Neuronal stem cell (in vitro differentiated cells): ENCODE data around the gene PSMD14.

Experiments used
- DNase-seq: peaks from one replicate; pipeline ENCODE4 v3.0.0-alpha.2; 2013; ENCODE audit warnings: low spot score
- H2AFZ ChIP-seq: one replicate; pipeline ENCODE4 v1.6.1; 2013; ENCODE audit warnings: mild to moderate bottlenecking, low read length, inconsistent platforms
- H2AK5ac ChIP-seq: 2 replicates; pipeline ENCODE4 v1.6.1; 2013; ENCODE audit warnings: low read depth, mild to moderate bottlenecking, inconsistent platforms, low read length, moderate library complexity, mixed read lengths
- H2BK120ac ChIP-seq: 2 replicates; pipeline ENCODE4 v1.6.1; 2013; ENCODE audit warnings: low read depth, mild to moderate bottlenecking, inconsistent platforms, low read length, moderate library complexity, mixed read lengths
- H2BK12ac ChIP-seq: one replicate; pipeline ENCODE4 v1.6.1; 2013; ENCODE audit warnings: low read length, inconsistent platforms
- H2BK15ac ChIP-seq: 2 replicates; pipeline ENCODE4 v1.6.1; 2013; ENCODE audit warnings: mild to moderate bottlenecking, low read length, inconsistent platforms, mixed read lengths
- H2BK5ac ChIP-seq: one replicate; pipeline ENCODE4 v1.6.1; 2013; ENCODE audit warnings: inconsistent platforms, mild to moderate bottlenecking, low read length, moderate library complexity
- H3K14ac ChIP-seq: one replicate; pipeline ENCODE4 v1.6.1; 2013; ENCODE audit warnings: low read length, inconsistent platforms
- H3K18ac ChIP-seq: 2 replicates; pipeline ENCODE4 v1.6.1; 2013; ENCODE audit warnings: low read length, inconsistent platforms
- H3K23ac ChIP-seq: 2 replicates; pipeline ENCODE4 v1.6.1; 2013; ENCODE audit warnings: low read depth, mild to moderate bottlenecking, mixed read lengths, low read length, inconsistent platforms; ENCODE audit not compliant: poor library complexity
- H3K27ac ChIP-seq: replicated peaks from 3 replicates; pipeline ENCODE4 v1.5.1; 2013; ENCODE audit warnings: low read length, inconsistent platforms
- H3K27me3 ChIP-seq, 3 experiments: 2 replicates each; pipeline ENCODE4 v1.6.1; 2013; ENCODE audit warnings: low read length in 3 of 3, mild to moderate bottlenecking in 2 of 3, inconsistent platforms in 1 of 3, low read depth in 1 of 3, mixed read lengths in 1 of 3, moderate library complexity in 1 of 3; ENCODE audit not compliant: control insufficient read depth in 3 of 3, insufficient read depth in 3 of 3
- H3K36me3 ChIP-seq, 2 donors: replicated peaks in 1 of 2; 2 replicates each; pipeline ENCODE4 v1.6.1; 2013; ENCODE audit warnings: low read length in 2 of 2; ENCODE audit not compliant: control insufficient read depth in 2 of 2, insufficient read depth in 2 of 2
- H3K4ac ChIP-seq: 2 replicates; pipeline ENCODE4 v1.6.1; 2013; ENCODE audit warnings: inconsistent platforms, mild to moderate bottlenecking, low read length, moderate library complexity
- H3K4me1 ChIP-seq, 2 donors: 1 replicate in 1 of 2; 2 replicates in 1 of 2; pipeline ENCODE4 v1.6.1; 2013; ENCODE audit warnings: low read length in 2 of 2, low read depth in 1 of 2; ENCODE audit not compliant: control insufficient read depth in 2 of 2, insufficient read depth in 1 of 2
- H3K4me2 ChIP-seq: one replicate; pipeline ENCODE4 v1.6.1; 2013; ENCODE audit warnings: mild to moderate bottlenecking, low read length, inconsistent platforms; ENCODE audit not compliant: insufficient read depth, poor library complexity, severe bottlenecking
- H3K4me3 ChIP-seq, 2 donors: 2 replicates each; pipeline ENCODE4 v1.5.1; 2013; ENCODE audit warnings: low read length in 2 of 2, mild to moderate bottlenecking in 2 of 2, inconsistent platforms in 1 of 2, moderate library complexity in 1 of 2
- H3K79me1 ChIP-seq: one replicate; pipeline ENCODE4 v1.6.1; 2013; ENCODE audit warnings: low read depth, mild to moderate bottlenecking, inconsistent platforms, low read length, moderate library complexity
- H3K9ac ChIP-seq: one replicate; pipeline ENCODE4 v1.6.1; 2013; ENCODE audit warnings: mild to moderate bottlenecking, low read depth, low read length, inconsistent platforms; ENCODE audit not compliant: poor library complexity
- H3K9me3 ChIP-seq, 2 donors: replicated peaks in 1 of 2; 2 replicates each; pipeline versions ENCODE3 to v1.6.1; 2013; ENCODE audit warnings: low read length in 2 of 2, mild to moderate bottlenecking in 2 of 2, inconsistent platforms in 1 of 2, low read depth in 1 of 2, mixed read lengths in 1 of 2, moderate library complexity in 1 of 2; ENCODE audit not compliant: control insufficient read depth in 2 of 2, insufficient read depth in 1 of 2
- H4K8ac ChIP-seq: one replicate; pipeline ENCODE4 v1.6.1; 2013; ENCODE audit warnings: low read depth, mild to moderate bottlenecking, inconsistent platforms, low read length, moderate library complexity
- H4K91ac ChIP-seq: one replicate; pipeline ENCODE4 v1.6.1; 2013; ENCODE audit warnings: low read length, low read depth, mild to moderate bottlenecking, inconsistent platforms; ENCODE audit not compliant: poor library complexity
- WGBS, 2 donors: extraction: QIAGEN DNeasy Blood & Tissue Kit; methylation state at CpG; one replicate each; pipeline ENCODE4 v1.1.7; 2013; ENCODE audit warnings: missing lambda C conversion rate in 2 of 2, mixed read lengths in 1 of 2; ENCODE audit not compliant: insufficient read length in 2 of 2, insufficient replicate concordance in 1 of 2; ENCODE audit errors: extremely low coverage in 2 of 2; 5-methylcytosine and 5-hydroxymethylcytosine counted together

Gene PSMD14

GRCh38 chr2:161391737-161392506 is 83.7 kb downstream of the PSMD14 start:
- no peak overlapping the region for H2BK12ac ChIP-seq
- H3K4ac ChIP-seq = no peak overlapping the region
- peaks cover 10 to 93% of the 10 kb centered on the region in 2 donors for H3K36me3 ChIP-seq
- no peak overlapping the region for H3K18ac ChIP-seq
- H3K4me3 ChIP-seq = no peak overlapping the region
- no peaks in the 10 kb centered on the region for H3K27me3 ChIP-seq
- no peaks in the 10 kb centered on the region for H3K4me1 ChIP-seq
- no peak overlapping the region for H4K91ac ChIP-seq
- no peak overlapping the region for H2BK120ac ChIP-seq
- no peak overlapping the region for H3K9ac ChIP-seq
- H2AFZ ChIP-seq = no peak overlapping the region
- H2AK5ac ChIP-seq = no peak overlapping the region
- WGBS, 2 donors = no CpG with 5 or more reads among the region's 4 CpGs
- H4K8ac ChIP-seq = no peak overlapping the region
- H3K79me1 ChIP-seq = no peaks in the 10 kb centered on the region
- no peak overlapping the region for H3K27ac ChIP-seq
- H3K9me3 ChIP-seq = no peaks in the 10 kb centered on the region
- H2BK15ac ChIP-seq = no peak overlapping the region
- H3K4me2 ChIP-seq = no peak overlapping the region
- DNase-seq = no peak
- H3K14ac ChIP-seq = no peak overlapping the region
- H3K23ac ChIP-seq = no peak overlapping the region
- no peak overlapping the region for H2BK5ac ChIP-seq

- Histone ChIP-seq H3K36me3 (peaks cover 8 to 89% of the 10 kb centered on the region in 2 donors), H2BK5ac (no peak overlapping the region), H3K27ac (no peak overlapping the region), H2BK120ac (no peak overlapping the region), H4K8ac (no peak overlapping the region), H2BK12ac (no peak overlapping the region), H3K27me3 (no peaks in the 10 kb centered on the region), H4K91ac (no peak overlapping the region), H3K4me2 (no peak overlapping the region), H2AK5ac (no peak overlapping the region), H3K4ac (no peak overlapping the region), H3K9me3 (no peaks in the 10 kb centered on the region), H3K79me1 (peaks cover 1% of the 10 kb centered on the region), H2BK15ac (no peak overlapping the region), H3K9ac (no peak overlapping the region), H3K4me3 (no peak overlapping the region), H3K4me1 (no peaks in the 10 kb centered on the region), H3K14ac (no peak overlapping the region), H3K18ac (no peak overlapping the region), H2AFZ (no peak overlapping the region), H3K23ac (no peak overlapping the region)
- WGBS, 2 donors = no CpG with 5 or more reads among the region's 2 CpGs
- DNase-seq = no peak
These were observed 91.9 kb downstream of the PSMD14 start for GRCh38 chr2:161400076-161400475.

GRCh38 chr2:161402297-161402696 is 94.1 kb downstream of the PSMD14 start:
- Histone ChIP-seq H3K4me2 (no peak overlapping the region), H4K91ac (no peak overlapping the region), H4K8ac (no peak overlapping the region), H3K36me3 (peaks cover 3 to 66% of the 10 kb centered on the region in 2 donors), H2AK5ac (no peak overlapping the region), H3K14ac (no peak overlapping the region), H3K4me1 (no peaks in the 10 kb centered on the region), H3K27me3 (no peaks in the 10 kb centered on the region), H3K23ac (no peak overlapping the region), H2BK12ac (no peak overlapping the region), H2BK5ac (no peak overlapping the region), H3K9me3 (no peaks in the 10 kb centered on the region), H3K4me3 (no peak overlapping the region), H3K79me1 (no peaks in the 10 kb centered on the region), H2BK15ac (no peak overlapping the region), H3K27ac (no peak overlapping the region), H2AFZ (no peak overlapping the region), H3K18ac (no peak overlapping the region), H3K9ac (no peak overlapping the region), H3K4ac (no peak overlapping the region), H2BK120ac (no peak overlapping the region)
- WGBS, 2 donors = no CpG with 5 or more reads among the region's 4 CpGs
- no peak for DNase-seq

GRCh38 chr2:161406316-161406715 is 98.1 kb downstream of the PSMD14 start:
- no peak overlapping the region for H2AK5ac ChIP-seq
- H3K27ac ChIP-seq = no peak overlapping the region
- no peak overlapping the region for H4K8ac ChIP-seq
- no peak for DNase-seq
- no peak overlapping the region for H2BK15ac ChIP-seq
- no peak overlapping the region for H3K4me3 ChIP-seq
- no peak overlapping the region for H2BK5ac ChIP-seq
- H4K91ac ChIP-seq = no peak overlapping the region
- H3K18ac ChIP-seq = no peak overlapping the region
- no peak overlapping the region for H3K4ac ChIP-seq
- no peaks in the 10 kb centered on the region for H3K79me1 ChIP-seq
- no peak overlapping the region for H2BK120ac ChIP-seq
- no CpG with 5 or more reads among the region's 5 CpGs for WGBS, 2 donors
- H3K4me1 ChIP-seq = no peaks in the 10 kb centered on the region
- H3K23ac ChIP-seq = no peak overlapping the region
- no peak overlapping the region for H3K14ac ChIP-seq
- no peaks in the 10 kb centered on the region for H3K9me3 ChIP-seq
- H3K4me2 ChIP-seq = no peak overlapping the region
- no peak overlapping the region for H3K9ac ChIP-seq
- no peaks in the 10 kb centered on the region for H3K27me3 ChIP-seq
- H3K36me3 ChIP-seq = peaks cover 6 to 52% of the 10 kb centered on the region in 2 donors
- H2AFZ ChIP-seq = no peak overlapping the region
- H2BK12ac ChIP-seq = no peak overlapping the region
